HepG2 (cell line): Measurements from ENCODE around the gene FAM163B. TPM values are rescaled to one million over a fixed set of nuclear protein-coding genes. Genes with fewer than 3 reads are reported as not detected.

Source experiments
- ATAC-seq: fragments of 200-7000 bp; cut with Tn5 transposase; 3 replicates; pipeline ENCODE4 v1.9.1; 2020; ENCODE audit warnings: mild to moderate bottlenecking, moderate library complexity
- BruUV-seq: library from RNA; stranded (reverse); fragments of 400-500 nt; replicated peaks from 2 replicates; lab custom pipeline; 2021; lab: Mats Ljungman, UMichigan
- CTCF ChIA-PET: fragments of 300-600 bp; formaldehyde crosslinking; extraction: SDS; loops from one replicate; lab custom pipeline; 2021; ENCODE audit warnings: low total read pairs, inconsistent platforms, low intra/inter-chr PET ratio; lab: Yijun Ruan, JAX
- POLR2A ChIA-PET: fragments of 350-600 bp; sonication (Branson Sonifier 250); formaldehyde crosslinking; loops from one replicate; lab custom pipeline; 2020; ENCODE audit warnings: antibody characterized with exemption, inconsistent platforms; lab: Yijun Ruan, JAX
- DNase-seq: peaks from one replicate; pipeline ENCODE4 v3.0.0-alpha.2; 2015; ENCODE audit warnings: low spot score
- FAIRE-seq: peaks from 3 replicates; lab custom pipeline; 2011; peaks lifted over from hg19 to GRCh38; lab: Jason Lieb, UNC
- H2AFZ ChIP-seq: one replicate; pipeline ENCODE4 v1.6.1; 2011; ENCODE audit warnings: low read length, inconsistent platforms
- H3K27ac ChIP-seq: fragments of 300-600 bp; 3 replicates; pipeline ENCODE4 v1.8.0; 2011; ENCODE audit warnings: mixed run types, mild to moderate bottlenecking, mixed read lengths, low read length, inconsistent platforms; ENCODE audit not compliant: insufficient read depth; ENCODE audit errors: extremely low read length
- H3K27me3 ChIP-seq, 2 experiments: fragments of 200-600 bp in 1 of 2; 2 replicates in 1 of 2; 3 replicates in 1 of 2; pipeline versions ENCODE4 v1.6.0 to v1.8.0; 2011; ENCODE audit warnings: low read length in 2 of 2, mild to moderate bottlenecking in 2 of 2, moderate library complexity in 2 of 2, inconsistent platforms in 1 of 2; ENCODE audit not compliant: insufficient read depth in 2 of 2, control insufficient read depth in 1 of 2
- H3K36me3 ChIP-seq, 2 experiments: fragments of 200-600 bp in 1 of 2; replicated peaks in 1 of 2; 2 replicates in 1 of 2; 3 replicates in 1 of 2; pipeline versions ENCODE4 v1.5.1 to v1.8.0; 2011; ENCODE audit warnings: low read length in 2 of 2, inconsistent platforms in 1 of 2; ENCODE audit not compliant: insufficient read depth in 2 of 2, control insufficient read depth in 1 of 2
- H3K4me1 ChIP-seq: 2 replicates; pipeline ENCODE4 v1.5.1; 2012; ENCODE audit warnings: low read length, inconsistent platforms; ENCODE audit not compliant: insufficient read depth
- H3K4me2 ChIP-seq: 2 replicates; pipeline ENCODE4 v1.6.0; 2011; ENCODE audit warnings: low read depth, low read length, inconsistent platforms
- H3K4me3 ChIP-seq, 3 experiments: fragments of 200-600 bp in 1 of 3; sonication (generic), shearing (Covaris generic) in 1 of 3; replicated peaks in 1 of 3; 2 replicates each; pipeline ENCODE4 v1.5.1; 2011 to 2016; ENCODE audit warnings: low read length in 3 of 3, inconsistent platforms in 2 of 3, low read depth in 2 of 3, mild to moderate bottlenecking in 2 of 3, control low read depth in 1 of 3, mixed read lengths in 1 of 3; ENCODE audit not compliant: insufficient read depth in 1 of 3
- H3K79me2 ChIP-seq: one replicate; pipeline ENCODE4 v1.6.1; 2011; ENCODE audit warnings: low read length, inconsistent platforms; ENCODE audit not compliant: insufficient read depth
- H3K9ac ChIP-seq: 2 replicates; pipeline ENCODE4 v1.6.0; 2011; ENCODE audit warnings: mild to moderate bottlenecking, low read depth, low read length, inconsistent platforms; ENCODE audit not compliant: insufficient read depth
- H3K9me3 ChIP-seq: 2 replicates; pipeline ENCODE4 v1.5.1; 2012; ENCODE audit warnings: mild to moderate bottlenecking, low read length
- H4K20me1 ChIP-seq: 2 replicates; pipeline ENCODE4 v1.6.0; 2011; ENCODE audit warnings: inconsistent platforms, mild to moderate bottlenecking, low read length, moderate library complexity; ENCODE audit not compliant: insufficient read depth
- BCL3 ChIP-seq: sonication (generic); formaldehyde crosslinking; IDR thresholded peaks from 2 replicates; pipeline ENCODE4 v1.5.1; 2020; ENCODE audit warnings: mild to moderate bottlenecking, missing genetic modification reagents, moderate library complexity
- EHMT2 ChIP-seq: fragments of 200-600 bp; sonication (generic); IDR thresholded peaks from 2 replicates; pipeline ENCODE4 v1.7.0; 2017; ENCODE audit warnings: antibody characterized with exemption, low read depth, low read length, borderline replicate concordance
- EZH2 ChIP-seq: conservative IDR thresholded peaks from 2 replicates; pipeline ENCODE4 v1.6.1; 2012; ENCODE audit warnings: mild to moderate bottlenecking, low read depth, low read length, moderate library complexity
- HIVEP1 ChIP-seq: sonication (generic); formaldehyde crosslinking; IDR thresholded peaks from 2 replicates; pipeline ENCODE4 v1.4.0; 2020; ENCODE audit warnings: mild to moderate bottlenecking, missing genetic modification reagents
- MTF2 ChIP-seq: sonication (generic); formaldehyde crosslinking; IDR thresholded peaks from 2 replicates; pipeline ENCODE4 v1.5.0; 2020; ENCODE audit warnings: missing genetic modification reagents, borderline replicate concordance
- MYC ChIP-seq: sonication (generic); formaldehyde crosslinking; IDR thresholded peaks from 2 replicates; pipeline ENCODE4 v1.9.0; 2021; ENCODE audit warnings: missing genetic modification reagents, borderline replicate concordance
- RBM22 ChIP-seq: fragments of 200-400 bp; formaldehyde crosslinking; optimal IDR thresholded peaks from 2 replicates; pipeline ENCODE3; 2017; ENCODE audit warnings: mild to moderate bottlenecking, low read length, moderate library complexity
- RFXANK ChIP-seq: IDR thresholded peaks from 2 replicates; pipeline ENCODE4 v1.6.1; 2016
- SMAD9 ChIP-seq: sonication (generic); formaldehyde crosslinking; IDR thresholded peaks from 2 replicates; pipeline ENCODE4 v1.5.1; 2020; ENCODE audit warnings: mild to moderate bottlenecking, missing genetic modification reagents
- THAP7 ChIP-seq: sonication (generic); formaldehyde crosslinking; IDR thresholded peaks from 2 replicates; pipeline ENCODE4 v1.8.1; 2023; ENCODE audit warnings: mild to moderate bottlenecking, missing genetic modification reagents
- UBTF ChIP-seq: sonication (generic); formaldehyde crosslinking; IDR thresholded peaks from 2 replicates; pipeline ENCODE4 v1.4.0; 2020; ENCODE audit warnings: mild to moderate bottlenecking, missing genetic modification reagents
- ZBTB44 ChIP-seq: sonication (generic); formaldehyde crosslinking; IDR thresholded peaks from 2 replicates; pipeline ENCODE4 v1.4.0; 2020; ENCODE audit warnings: missing genetic modification reagents
- ZNF251 ChIP-seq: sonication (generic); formaldehyde crosslinking; IDR thresholded peaks from 2 replicates; pipeline ENCODE4 v1.9.0; 2021; ENCODE audit warnings: mild to moderate bottlenecking, missing genetic modification reagents
- ZNF260 ChIP-seq: sonication (generic); formaldehyde crosslinking; IDR thresholded peaks from 2 replicates; pipeline ENCODE4 v1.4.0; 2020; ENCODE audit warnings: missing genetic modification reagents, low read depth, mild to moderate bottlenecking, borderline replicate concordance
- ZNF280B ChIP-seq: sonication (generic); formaldehyde crosslinking; IDR thresholded peaks from 2 replicates; pipeline ENCODE4 v1.5.0; 2020; ENCODE audit warnings: missing genetic modification reagents, mild to moderate bottlenecking, borderline replicate concordance
- ZNF772 ChIP-seq: sonication (generic); formaldehyde crosslinking; IDR thresholded peaks from 2 replicates; pipeline ENCODE4 v1.5.0; 2020; ENCODE audit warnings: mild to moderate bottlenecking, missing genetic modification reagents
- ZNF788 ChIP-seq: sonication (generic); formaldehyde crosslinking; IDR thresholded peaks from 2 replicates; pipeline ENCODE4 v1.5.0; 2020; ENCODE audit warnings: mild to moderate bottlenecking, missing genetic modification reagents, borderline replicate concordance
- WGBS: methylation state at CpG from one replicate; pipeline ENCODE4 v1.1.6; 2017; ENCODE audit warnings: low lambda C conversion rate; 5-methylcytosine and 5-hydroxymethylcytosine counted together
- in situ Hi-C: cut with HindIII; loops from 2 replicates; pipeline ENCODE4 v1.10.0; 2017; ENCODE audit warnings: low pct_unique_long_range_greater_than_20kb; ENCODE audit not compliant: extremely low pct_ligation_motif_present
- intact Hi-C: fragments of 100-400 bp; cut with micrococcal nuclease; formaldehyde crosslinking; loops from one replicate; pipeline ENCODE4 v1.10.0; 2022; ENCODE audit not compliant: unreplicated experiment
- polyA plus RNA-seq, 8 experiments: library from polyadenylated mRNA; depleted of rRNA in 3 of 8; stranded (reverse) in 7 of 8; unstranded in 1 of 8; fragments of >200 nt; fragmentation: Illumina TruSeq in 4 of 8; extraction: Trizol in 4 of 8; gene quantifications; 2 replicates each; pipeline versions ENCODE4 v1.2.1 to v1.2.3, GENCODE V29; 2011 to 2016; ENCODE audit warnings: low read depth in 4 of 8, missing spikeins in 1 of 8, mixed read lengths in 1 of 8; ENCODE audit not compliant: insufficient read depth in 1 of 8
- total RNA-seq, 5 experiments: library from RNA; depleted of rRNA; stranded (reverse); fragments of >200 nt; fragmentation: Illumina TruSeq; extraction: Trizol; gene quantifications; 2 replicates each; pipeline ENCODE4 v1.2.3, GENCODE V29; 2016; ENCODE audit warnings: low read depth in 1 of 5

FAM163B gene
- total and polyA plus RNA-seq, 2 of the 13 experiments (the other 11 are each of a cell fraction or from before 2014, with no cell fraction given) = not detected

- Histone ChIP-seq H3K9me3 (no peaks in the 10 kb centered on the region), H3K4me3 (no peak overlapping the region), H3K36me3 (peaks cover 0 to 1% of the 10 kb centered on the region in 2 experiments; a peak in 1 of 5 replicates), H3K27ac (no peak overlapping the region), H3K4me2 (no peak overlapping the region), H3K4me1 (0 out of 2 replicates have a peak, but pooled peaks cover 4% of the 10 kb centered on the region), H3K79me2 (no peaks in the 10 kb centered on the region), H2AFZ (no peak overlapping the region), H3K9ac (no peak overlapping the region), H3K27me3 (peaks cover 0 to 3% of the 10 kb centered on the region in 2 experiments; a peak in 2 of 5 replicates), H4K20me1 (no peaks in the 10 kb centered on the region)
- in situ Hi-C loops = no loop called here
- BruUV-seq = no TSS peak
- FAIRE-seq (no peak), ATAC-seq (no peak), DNase-seq (no peak)
- ChIA-PET CTCF (no interaction called here), POLR2A (no interaction called here)
- WGBS = 77% methylated on average over 8 of the region's 8 CpGs
- intact Hi-C loops = no loop called here
- TF ChIP-seq RFXANK (CRISPR knock-in tag) = no peak
- TF ChIP-seq HIVEP1 (CRISPR knock-in tag) = no peak
- no peak for TF ChIP-seq ZNF788 (CRISPR knock-in tag)
- TF ChIP-seq MTF2 = no peak
- no peak for TF ChIP-seq ZBTB44 (CRISPR knock-in tag)
- TF ChIP-seq SMAD9 = no peak
- TF ChIP-seq BCL3 (CRISPR knock-in tag) = no peak
- no peak for TF ChIP-seq ZNF260 (CRISPR knock-in tag)
- TF ChIP-seq THAP7 (CRISPR knock-in tag) = no peak
- TF ChIP-seq ZNF772 (CRISPR knock-in tag) = no peak
- TF ChIP-seq EHMT2 = no peak
- TF ChIP-seq EZH2 = no peak
- no peak for TF ChIP-seq UBTF (CRISPR knock-in tag)
- TF ChIP-seq ZNF251 (CRISPR knock-in tag) = no peak
- TF ChIP-seq ZNF280B (CRISPR knock-in tag) = no peak
- no peak for TF ChIP-seq MYC (CRISPR knock-in tag)
- no peak for TF ChIP-seq RBM22
Measured at GRCh38 chr9:133552236-133552635, 57.0 kb downstream of the FAM163B start.
